PC-9 (cell line): Measurements from ENCODE around the gene OIT3. TPM values are rescaled to one million over a fixed set of nuclear protein-coding genes. Genes with fewer than 3 reads are reported as not detected.

ENCODE experiments used
- BruUV-seq: library from RNA; stranded (reverse); fragments of 400-500 nt; replicated peaks from 2 replicates; lab custom pipeline; 2021; lab: Mats Ljungman, UMichigan
- CTCF ChIA-PET: fragments of 300-600 bp; sonication (Branson Sonifier 250); formaldehyde crosslinking; loops from one replicate; lab custom pipeline; 2022; ENCODE audit warnings: antibody characterized with exemption; lab: Charles Lee
- POLR2A ChIA-PET: fragments of 300-600 bp; sonication (Branson Sonifier 250); formaldehyde crosslinking; loops from one replicate; lab custom pipeline; 2022; ENCODE audit warnings: antibody characterized with exemption; ENCODE audit not compliant: unreplicated experiment; lab: Charles Lee
- DNase-seq, 2 experiments: peaks; one replicate each; pipeline versions ENCODE4 v3.0.0 to v3.0.0-alpha.2; 2015 to 2022; ENCODE audit warnings: mixed read lengths in 1 of 2
- H2AFZ ChIP-seq: fragments of 200-600 bp; sonication (generic); 2 replicates; pipeline ENCODE4 v1.8.1; 2017; ENCODE audit warnings: antibody characterized with exemption
- H3F3A ChIP-seq: fragments of 200-600 bp; sonication (generic); 2 replicates; pipeline ENCODE4 v1.8.1; 2017; ENCODE audit warnings: antibody characterized with exemption, mild to moderate bottlenecking, low read depth; ENCODE audit not compliant: insufficient read depth
- H3K27ac ChIP-seq: fragments of 200-600 bp; sonication (generic); 2 replicates; pipeline ENCODE4 v1.6.1; 2016; ENCODE audit warnings: mixed run types
- H3K27me3 ChIP-seq: fragments of 200-600 bp; sonication (generic); 2 replicates; pipeline ENCODE4 v1.6.1; 2016; ENCODE audit warnings: low read depth, mixed run types; ENCODE audit not compliant: insufficient read depth
- H3K36me3 ChIP-seq: fragments of 200-600 bp; sonication (generic); 2 replicates; pipeline ENCODE4 v1.6.1; 2016; ENCODE audit warnings: low read depth, mixed run types
- H3K4me1 ChIP-seq: fragments of 200-600 bp; sonication (generic); replicated peaks from 2 replicates; pipeline ENCODE4 v1.6.1; 2016; ENCODE audit warnings: mixed run types; ENCODE audit not compliant: insufficient read depth
- H3K4me2 ChIP-seq: fragments of 200-600 bp; sonication (generic); 2 replicates; pipeline ENCODE4 v1.6.1; 2017; ENCODE audit warnings: mixed run types
- H3K4me3 ChIP-seq: fragments of 200-600 bp; sonication (generic); 2 replicates; pipeline ENCODE4 v1.6.1; 2016; ENCODE audit warnings: mixed run types
- H3K79me2 ChIP-seq: fragments of 200-600 bp; sonication (generic); 2 replicates; pipeline ENCODE4 v1.6.1; 2017; ENCODE audit warnings: low read depth, mixed run types
- H3K9me2 ChIP-seq: fragments of 200-600 bp; sonication (generic); 2 replicates; pipeline ENCODE4 v1.8.1; 2017; ENCODE audit warnings: mild to moderate bottlenecking; ENCODE audit not compliant: insufficient read depth
- H3K9me3 ChIP-seq: fragments of 200-600 bp; sonication (generic); 2 replicates; pipeline ENCODE4 v1.8.1; 2016; ENCODE audit warnings: low read depth; ENCODE audit not compliant: insufficient read depth
- H4K20me1 ChIP-seq: fragments of 200-600 bp; sonication (generic); 2 replicates; pipeline ENCODE4 v1.8.1; 2017; ENCODE audit not compliant: insufficient read depth
- EZH2 ChIP-seq: fragments of 200-600 bp; sonication (generic); IDR thresholded peaks from 2 replicates; pipeline ENCODE4 v1.8.0; 2017; ENCODE audit warnings: antibody characterized with exemption, low read depth
- intact Hi-C: fragments of 100-400 bp; cut with micrococcal nuclease; formaldehyde crosslinking; loops from one replicate; pipeline ENCODE4 v1.10.0; 2022; ENCODE audit not compliant: unreplicated experiment
- total RNA-seq: library from RNA; stranded (reverse); gene quantifications from 2 replicates; pipeline ENCODE4 v1.2.3, GENCODE V29; 2021
- TF ChIP-seq, protein P1 (sequence below): fragments of 200-600 bp; sonication (generic); conservative IDR thresholded peaks from 2 replicates; pipeline ENCODE4 v1.6.1; 2017; ENCODE audit warnings: mixed run types, antibody characterized with exemption, mild to moderate bottlenecking, moderate library complexity

The OIT3 gene
- total RNA-seq, 1 experiment from 2014 or later = 0.28 TPM

DNA sequence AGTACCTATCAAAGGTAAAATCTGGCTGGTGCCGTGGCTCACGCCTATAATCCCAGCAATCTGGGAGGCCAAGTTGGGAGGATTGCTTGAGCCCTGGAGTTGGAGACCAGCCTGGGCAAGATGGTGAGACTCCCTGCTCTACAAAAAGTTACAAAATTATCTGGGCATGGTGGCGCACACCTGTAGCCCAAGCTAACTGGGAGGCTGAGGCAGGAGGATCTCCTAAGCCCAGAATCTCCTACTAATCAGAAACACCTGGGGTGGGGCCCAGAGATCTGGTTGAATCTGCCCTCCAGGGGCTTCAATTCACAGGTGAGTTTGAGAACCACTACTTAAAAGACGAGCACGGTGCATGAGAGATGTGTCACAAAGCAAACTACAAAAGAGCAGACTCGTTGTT lies 58.6 kb downstream of the OIT3 start:
- Histone ChIP-seq H3K9me3 (no peaks in the 10 kb centered on the region), H3K4me1 (no peaks in the 10 kb centered on the region), H3K9me2 (no peaks in the 10 kb centered on the region), H3F3A (no peaks in the 10 kb centered on the region), H2AFZ (no peak overlapping the region), H3K79me2 (no peaks in the 10 kb centered on the region), H3K27ac (no peak overlapping the region), H3K27me3 (no peaks in the 10 kb centered on the region), H3K4me2 (no peak overlapping the region), H3K36me3 (no peaks in the 10 kb centered on the region), H4K20me1 (no peaks in the 10 kb centered on the region), H3K4me3 (no peak overlapping the region)
- CTCF ChIA-PET = no interaction called here
- no TSS peak for BruUV-seq
- intact Hi-C loops = no loop called here
- POLR2A ChIA-PET = no interaction called here
- no peak for TF ChIP-seq EZH2
- TF ChIP-seq, protein P1, sequence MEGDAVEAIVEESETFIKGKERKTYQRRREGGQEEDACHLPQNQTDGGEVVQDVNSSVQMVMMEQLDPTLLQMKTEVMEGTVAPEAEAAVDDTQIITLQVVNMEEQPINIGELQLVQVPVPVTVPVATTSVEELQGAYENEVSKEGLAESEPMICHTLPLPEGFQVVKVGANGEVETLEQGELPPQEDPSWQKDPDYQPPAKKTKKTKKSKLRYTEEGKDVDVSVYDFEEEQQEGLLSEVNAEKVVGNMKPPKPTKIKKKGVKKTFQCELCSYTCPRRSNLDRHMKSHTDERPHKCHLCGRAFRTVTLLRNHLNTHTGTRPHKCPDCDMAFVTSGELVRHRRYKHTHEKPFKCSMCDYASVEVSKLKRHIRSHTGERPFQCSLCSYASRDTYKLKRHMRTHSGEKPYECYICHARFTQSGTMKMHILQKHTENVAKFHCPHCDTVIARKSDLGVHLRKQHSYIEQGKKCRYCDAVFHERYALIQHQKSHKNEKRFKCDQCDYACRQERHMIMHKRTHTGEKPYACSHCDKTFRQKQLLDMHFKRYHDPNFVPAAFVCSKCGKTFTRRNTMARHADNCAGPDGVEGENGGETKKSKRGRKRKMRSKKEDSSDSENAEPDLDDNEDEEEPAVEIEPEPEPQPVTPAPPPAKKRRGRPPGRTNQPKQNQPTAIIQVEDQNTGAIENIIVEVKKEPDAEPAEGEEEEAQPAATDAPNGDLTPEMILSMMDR = no peak
- DNase-seq = no peak

DNA sequence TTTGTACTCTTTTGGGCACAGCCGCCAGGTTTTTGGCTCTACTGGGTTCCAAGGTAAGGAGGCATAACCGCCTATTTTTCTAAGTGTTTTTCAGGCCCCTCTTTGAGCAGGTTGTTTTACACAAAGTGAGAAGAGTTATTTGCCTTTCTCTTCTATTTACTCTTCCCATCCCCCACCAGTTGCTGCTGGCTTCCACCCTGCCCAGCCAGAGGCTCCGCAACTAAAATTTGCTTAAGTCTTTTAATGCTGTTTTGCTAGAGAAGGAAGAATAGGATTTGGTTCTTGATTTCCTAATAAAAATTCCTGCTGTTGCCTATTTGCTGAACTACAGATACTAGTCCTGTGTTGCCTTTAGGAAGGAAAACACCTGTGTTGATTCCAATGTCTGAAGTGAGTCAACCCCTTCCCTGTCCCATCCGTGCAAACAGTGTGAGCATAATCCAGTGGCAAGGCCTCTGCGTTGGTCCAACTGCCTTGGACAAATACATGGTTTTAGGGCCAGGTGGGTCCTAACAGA lies 59.2 kb downstream of the OIT3 start:
- POLR2A ChIA-PET = no interaction called here
- Histone ChIP-seq H3K27ac (no peak overlapping the region), H4K20me1 (no peaks in the 10 kb centered on the region), H2AFZ (no peak overlapping the region), H3K27me3 (no peaks in the 10 kb centered on the region), H3K4me3 (no peak overlapping the region), H3K9me3 (no peaks in the 10 kb centered on the region), H3F3A (no peaks in the 10 kb centered on the region), H3K36me3 (no peaks in the 10 kb centered on the region), H3K9me2 (no peaks in the 10 kb centered on the region), H3K4me1 (no peaks in the 10 kb centered on the region), H3K4me2 (no peak overlapping the region), H3K79me2 (no peaks in the 10 kb centered on the region)
- no peak for TF ChIP-seq EZH2
- TF ChIP-seq, protein P1 = no peak
- intact Hi-C loops = no loop called here
- CTCF ChIA-PET = no interaction called here
- no TSS peak for BruUV-seq
- no peak for DNase-seq

DNA sequence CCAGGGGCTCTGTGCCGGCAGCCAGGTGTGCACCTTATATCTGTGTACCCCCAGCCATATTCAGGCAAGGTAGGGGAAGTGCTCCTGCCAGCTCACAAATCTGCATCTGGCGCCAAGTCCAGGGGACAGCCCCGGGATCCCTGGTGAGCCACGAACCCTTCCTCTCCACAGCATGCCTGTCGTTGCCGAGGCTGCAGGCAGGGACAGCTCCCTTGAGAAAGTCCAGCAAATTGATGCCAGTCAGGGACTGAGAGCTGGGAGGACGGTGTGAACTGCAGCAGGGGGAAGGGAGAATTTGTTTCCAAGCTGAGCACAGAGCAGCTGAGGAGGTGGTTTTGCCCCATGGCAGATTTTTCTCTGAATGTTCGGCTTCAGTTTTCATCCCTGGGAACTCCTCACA lies 60.1 kb downstream of the OIT3 start:
- TF ChIP-seq, protein P1 = no peak
- TF ChIP-seq EZH2 = no peak
- no peaks in the 10 kb centered on the region for H3K79me2 ChIP-seq

More for the DNA sequence above, 60.1 kb downstream of the OIT3 start:
- H3K27ac ChIP-seq = no peak overlapping the region
- no peak overlapping the region for H3K4me2 ChIP-seq
- CTCF ChIA-PET = no interaction called here
- H3K9me2 ChIP-seq = no peaks in the 10 kb centered on the region
- POLR2A ChIA-PET = interaction anchor here (0.7 kb wide), 1 partner anchor 10 kb away, joined by 3 read pairs; no protein-coding TSS in a partner anchor
- no TSS peak for BruUV-seq
- no peaks in the 10 kb centered on the region for H3K36me3 ChIP-seq
- H2AFZ ChIP-seq = no peak overlapping the region
- H3K4me1 ChIP-seq = no peaks in the 10 kb centered on the region
- H3F3A ChIP-seq = no peaks in the 10 kb centered on the region
- H3K27me3 ChIP-seq = no peaks in the 10 kb centered on the region
- intact Hi-C loops = no loop called here
- H4K20me1 ChIP-seq = no peaks in the 10 kb centered on the region
- no peak for DNase-seq
- no peaks in the 10 kb centered on the region for H3K9me3 ChIP-seq
- H3K4me3 ChIP-seq = no peak overlapping the region
